Retinal pigment epithelial cell (primary cell): Measurements from ENCODE around the gene MSANTD4.

Experiments used
- DNase-seq: peaks from one replicate; pipeline ENCODE4 v3.0.0-alpha.2; 2010; ENCODE audit warnings: low read depth
- H3K4me3 ChIP-seq: 2 replicates; pipeline ENCODE4 v1.5.1; 2011; ENCODE audit warnings: mild to moderate bottlenecking, low read length, control low read depth, moderate library complexity
- TF ChIP-seq, protein P1 (sequence below): conservative IDR thresholded peaks from 2 replicates; pipeline ENCODE4 v1.5.1; 2011; ENCODE audit warnings: low read depth, low read length, control low read depth, inconsistent platforms

The MSANTD4 gene

DNA sequence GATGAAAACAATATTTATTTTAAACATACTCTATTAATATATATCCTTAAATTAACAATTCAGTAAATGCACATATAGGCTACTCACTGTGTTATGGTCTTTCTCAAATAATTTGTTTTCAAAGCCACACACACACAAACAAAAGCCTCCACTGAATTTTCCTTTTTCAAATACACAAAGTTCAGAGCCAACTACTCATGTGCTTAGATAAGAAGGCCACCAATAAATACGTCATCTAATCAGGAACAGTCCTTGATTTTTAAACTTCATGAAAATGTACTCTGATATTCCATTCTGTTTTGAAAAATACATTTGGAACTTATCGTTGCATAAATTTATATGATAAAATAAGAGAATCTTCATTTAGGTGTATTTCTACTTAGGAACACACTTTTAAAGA, 29.1 kb upstream of the MSANTD4 start:
- H3K4me3 ChIP-seq = no peak overlapping the region
- TF ChIP-seq, protein P1, sequence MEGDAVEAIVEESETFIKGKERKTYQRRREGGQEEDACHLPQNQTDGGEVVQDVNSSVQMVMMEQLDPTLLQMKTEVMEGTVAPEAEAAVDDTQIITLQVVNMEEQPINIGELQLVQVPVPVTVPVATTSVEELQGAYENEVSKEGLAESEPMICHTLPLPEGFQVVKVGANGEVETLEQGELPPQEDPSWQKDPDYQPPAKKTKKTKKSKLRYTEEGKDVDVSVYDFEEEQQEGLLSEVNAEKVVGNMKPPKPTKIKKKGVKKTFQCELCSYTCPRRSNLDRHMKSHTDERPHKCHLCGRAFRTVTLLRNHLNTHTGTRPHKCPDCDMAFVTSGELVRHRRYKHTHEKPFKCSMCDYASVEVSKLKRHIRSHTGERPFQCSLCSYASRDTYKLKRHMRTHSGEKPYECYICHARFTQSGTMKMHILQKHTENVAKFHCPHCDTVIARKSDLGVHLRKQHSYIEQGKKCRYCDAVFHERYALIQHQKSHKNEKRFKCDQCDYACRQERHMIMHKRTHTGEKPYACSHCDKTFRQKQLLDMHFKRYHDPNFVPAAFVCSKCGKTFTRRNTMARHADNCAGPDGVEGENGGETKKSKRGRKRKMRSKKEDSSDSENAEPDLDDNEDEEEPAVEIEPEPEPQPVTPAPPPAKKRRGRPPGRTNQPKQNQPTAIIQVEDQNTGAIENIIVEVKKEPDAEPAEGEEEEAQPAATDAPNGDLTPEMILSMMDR = no peak
- DNase-seq = no peak

DNA sequence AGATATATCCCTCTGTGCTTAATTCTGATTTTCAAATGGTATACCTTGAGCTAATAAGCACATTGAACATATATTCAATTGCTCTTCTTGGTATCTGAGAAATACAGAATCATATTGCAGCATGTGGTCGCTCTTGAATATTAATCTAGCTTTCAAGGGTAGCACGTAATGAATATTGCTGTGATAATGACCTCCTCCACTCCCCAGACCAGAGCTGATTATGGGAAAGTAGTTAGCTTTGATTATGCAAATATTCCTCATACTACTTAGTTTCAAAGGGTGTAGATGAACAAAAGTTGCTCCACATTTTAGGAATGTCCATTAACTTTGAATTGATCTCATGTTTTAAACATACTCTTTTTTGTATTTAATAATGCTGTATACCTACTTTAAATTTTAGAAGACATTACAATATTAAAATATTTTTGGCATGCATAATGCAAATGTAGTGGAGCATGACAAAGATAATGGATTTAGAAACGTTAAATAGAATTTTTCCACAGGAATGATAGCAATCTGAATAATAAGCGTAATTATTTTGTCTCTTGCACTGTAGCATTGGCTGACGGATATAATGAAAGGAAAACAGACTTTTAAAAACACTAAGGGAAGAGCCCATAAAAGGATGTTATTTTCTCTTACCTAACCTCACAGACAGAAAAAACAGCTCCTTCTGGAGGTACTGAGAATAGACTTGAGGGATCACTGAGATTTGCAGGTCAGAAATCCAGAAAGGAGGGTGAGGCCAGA, 27.9 kb upstream of the MSANTD4 start:
- H3K4me3 ChIP-seq = no peak overlapping the region
- TF ChIP-seq, protein P1 = no peak
- DNase-seq = no peak

DNA sequence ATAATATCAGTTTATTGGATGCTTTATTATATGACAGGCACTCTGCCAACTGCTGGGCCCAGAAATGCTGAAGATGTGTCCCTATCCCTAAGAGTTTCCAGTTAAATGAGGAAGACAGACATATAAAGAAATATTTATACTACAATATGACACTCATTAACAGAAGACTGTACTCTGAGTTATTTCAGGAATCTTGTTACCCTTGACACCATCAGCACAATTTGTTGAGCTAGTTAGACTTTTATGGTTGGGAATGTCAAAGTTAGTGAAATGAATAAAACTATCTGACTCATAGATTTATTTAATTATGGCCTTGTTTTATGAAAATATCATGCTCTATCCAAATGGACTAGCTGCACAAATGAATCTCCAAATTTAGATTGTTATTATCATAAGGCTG, 25.6 kb upstream of the MSANTD4 start:
- H3K4me3 ChIP-seq = no peak overlapping the region
- DNase-seq = no peak
- TF ChIP-seq, protein P1 = no peak

DNA sequence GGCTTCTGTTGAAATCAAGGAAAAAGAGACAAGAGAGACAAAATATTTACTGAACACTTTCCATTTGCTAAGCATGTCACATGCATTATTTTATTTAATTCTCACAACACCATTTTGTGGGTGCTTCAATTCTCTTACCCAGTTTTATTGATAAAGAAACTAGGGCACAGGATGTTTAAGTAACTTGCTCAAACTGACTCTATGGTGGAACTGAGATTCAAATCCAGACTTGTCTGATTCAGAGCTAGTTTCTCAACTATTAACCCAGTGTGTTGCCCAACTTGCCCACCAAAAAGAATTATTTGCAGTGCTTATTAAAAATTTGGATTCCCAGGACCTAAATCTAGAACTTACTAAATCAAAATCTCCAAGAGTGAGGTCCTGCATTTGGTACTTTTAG, 21.5 kb upstream of the MSANTD4 start:
- no peak for DNase-seq
- no peak overlapping the region for H3K4me3 ChIP-seq
- TF ChIP-seq, protein P1 = no peak

DNA sequence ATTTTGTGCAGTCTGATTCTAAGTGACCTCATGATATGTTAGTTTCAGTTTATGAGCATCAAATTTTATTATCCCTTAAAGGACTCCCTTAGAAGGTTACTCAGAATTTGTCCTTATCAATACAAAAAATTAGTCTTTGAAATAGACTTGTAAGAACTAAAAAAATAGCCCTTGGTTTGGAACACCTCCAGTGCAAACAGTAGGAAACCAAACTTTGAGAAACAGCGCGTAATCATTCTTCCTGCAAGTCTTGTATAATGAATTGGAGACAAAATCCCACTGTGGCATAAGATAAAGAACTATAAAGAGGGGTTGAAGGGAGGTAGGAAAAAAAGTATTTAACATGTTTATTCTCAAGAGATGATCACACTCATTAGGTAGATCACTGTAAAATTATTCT, 10.8 kb upstream of the MSANTD4 start:
- no peak overlapping the region for H3K4me3 ChIP-seq
- no peak for DNase-seq
- TF ChIP-seq, protein P1 = no peak

DNA sequence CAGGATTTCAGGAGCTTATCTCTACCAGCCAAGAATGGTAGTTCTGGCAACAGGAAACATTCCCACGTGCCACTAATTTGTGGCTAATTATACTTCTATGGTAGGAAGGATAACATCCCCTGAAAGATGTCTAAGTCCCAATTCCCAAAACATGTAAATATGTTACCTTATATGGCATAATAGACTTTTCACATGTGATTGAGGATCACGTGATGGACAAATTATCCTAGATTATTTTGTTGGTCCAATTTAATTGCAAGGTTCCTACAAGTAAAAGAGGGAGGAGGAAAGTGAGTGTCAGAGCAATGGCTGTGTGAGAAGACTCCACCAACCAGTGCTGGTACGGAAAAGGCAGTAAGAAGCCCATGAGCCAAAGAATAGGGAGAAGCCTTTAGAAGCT, 9.9 kb upstream of the MSANTD4 start:
- no peak for DNase-seq
- TF ChIP-seq, protein P1 = no peak
- H3K4me3 ChIP-seq = no peak overlapping the region

DNA sequence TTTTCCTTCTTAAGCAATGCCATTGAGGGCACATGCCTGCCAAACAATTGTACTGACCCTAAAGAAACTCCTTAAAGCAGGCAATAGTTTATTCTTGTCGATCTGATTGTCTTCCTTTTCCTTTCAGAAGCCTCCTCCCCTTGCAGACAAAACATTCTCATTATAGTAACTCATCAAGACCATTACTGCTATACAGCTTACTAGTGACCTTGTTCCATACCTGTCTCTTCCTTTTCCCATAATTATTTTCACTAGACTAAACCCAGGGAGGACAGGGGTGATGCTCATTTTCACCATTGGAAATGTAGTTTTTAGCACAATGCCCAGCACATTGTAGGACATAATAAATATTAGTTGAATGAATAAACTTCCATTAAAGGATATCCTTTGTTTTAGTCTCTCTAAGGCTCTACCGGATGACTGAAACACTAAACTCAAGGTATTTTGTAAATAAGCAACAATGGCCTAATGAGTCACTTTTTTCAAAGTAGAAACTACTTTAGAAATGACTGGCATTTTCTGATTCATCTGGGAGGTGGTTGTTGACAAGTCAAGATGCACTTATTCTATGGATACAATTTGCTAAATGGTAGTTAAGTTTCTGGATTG, 9.3 kb upstream of the MSANTD4 start:
- TF ChIP-seq, protein P1 = no peak
- H3K4me3 ChIP-seq = no peak overlapping the region

More for the DNA sequence above, 9.3 kb upstream of the MSANTD4 start:
- no peak for DNase-seq
